HS-5 (cell line): Measurements from ENCODE around the gene FAM177A1.

ENCODE experiments used
- DNase-seq: peaks from one replicate; pipeline ENCODE4 v3.0.0-alpha.2; 2012; ENCODE audit warnings: low read depth

Gene FAM177A1

GRCh38 chr14:35123388-35123703, 77.3 kb downstream of the FAM177A1 start:
- DNase-seq = no peak

- no peak for DNase-seq
These were observed 78.1 kb downstream of the FAM177A1 start for GRCh38 chr14:35124127-35124526.
